ENCODE data around the gene DESI1.
"Not testable (repeated sequence)": the region's sequence is repeated elsewhere in the genome, so short reads cannot be mapped to it uniquely, and the experiment has no call there.

DESI1 gene

GRCh38 chr22:41563051-41563711, 57.7 kb downstream of the DESI1 start:
- no peak for DNase-seq (ENCODE audit: low read depth, low spot score)
- H3K27ac ChIP-seq = no peak overlapping the region

- no peak overlapping the region for H3K27ac ChIP-seq
- DNase-seq (ENCODE audit: low read depth, low spot score) = no peak
Observed at GRCh38 chr22:41562461-41562860, 58.4 kb downstream of the DESI1 start.

DNA sequence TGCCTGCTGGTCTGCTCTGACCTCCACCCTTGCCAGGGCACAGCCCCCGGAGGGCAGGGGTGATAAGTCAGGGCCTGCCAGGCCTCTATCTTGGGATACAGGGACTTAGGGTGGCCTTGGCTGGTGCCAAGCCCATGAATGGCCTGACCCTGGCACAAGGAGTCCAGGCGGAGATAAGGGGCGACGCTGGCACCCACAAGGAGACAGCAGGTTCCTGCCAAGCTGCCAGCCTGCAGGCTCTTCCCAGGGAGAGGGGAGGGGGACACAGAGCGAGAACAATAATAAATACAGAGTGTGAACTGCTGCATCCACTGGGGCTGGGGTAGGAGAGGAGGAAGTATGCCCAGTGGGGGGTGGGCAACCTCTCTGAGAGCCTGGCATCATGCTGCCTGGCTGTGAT, 59.1 kb downstream of the DESI1 start:
- DNase-seq (ENCODE audit: low read depth, low spot score) = no peak
- H3K27ac ChIP-seq = no peak overlapping the region

GRCh38 chr22:41561335-41561734, 59.5 kb downstream of the DESI1 start:
- no peak overlapping the region for H3K27ac ChIP-seq
- DNase-seq (ENCODE audit: low read depth, low spot score) = no peak

GRCh38 chr22:41560095-41560471, 60.8 kb downstream of the DESI1 start:
- no peak for DNase-seq (ENCODE audit: low read depth, low spot score)
- no peak overlapping the region for H3K27ac ChIP-seq

DNA sequence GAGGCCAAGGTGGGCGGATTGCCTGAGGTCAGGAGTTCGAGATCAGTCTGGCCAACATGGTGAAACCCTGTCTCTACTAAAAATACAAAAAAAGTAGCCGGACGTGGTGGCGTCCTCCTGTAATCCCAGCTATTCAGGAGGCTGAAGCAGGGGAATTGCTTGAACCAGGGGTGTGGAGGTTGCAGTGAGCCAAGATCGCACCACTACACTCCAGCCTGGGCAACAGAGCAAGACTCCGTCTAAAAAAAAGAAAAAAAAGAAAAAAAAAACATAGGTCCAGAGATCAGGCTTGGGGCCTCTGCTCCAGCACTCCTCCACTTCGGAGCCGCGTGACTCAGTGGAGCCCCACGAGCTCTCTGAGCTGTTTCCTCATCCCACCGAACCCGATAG, 62.6 kb downstream of the DESI1 start:
- not testable (repeated sequence) for H3K27ac ChIP-seq; DNase-seq (ENCODE audit: low read depth, low spot score)

GRCh38 chr22:41557401-41558240, 63.2 kb downstream of the DESI1 start:
- H3K27ac ChIP-seq = no peak overlapping the region
- no peak for DNase-seq (ENCODE audit: low read depth, low spot score)

- no peak for DNase-seq (ENCODE audit: low read depth, low spot score)
- no peak overlapping the region for H3K27ac ChIP-seq
Observed at GRCh38 chr22:41556561-41556960, 64.3 kb downstream of the DESI1 start.

GRCh38 chr22:41555325-41555982, 65.4 kb downstream of the DESI1 start:
- no peak overlapping the region for H3K27ac ChIP-seq
- no peak for DNase-seq (ENCODE audit: low read depth, low spot score)

DNA sequence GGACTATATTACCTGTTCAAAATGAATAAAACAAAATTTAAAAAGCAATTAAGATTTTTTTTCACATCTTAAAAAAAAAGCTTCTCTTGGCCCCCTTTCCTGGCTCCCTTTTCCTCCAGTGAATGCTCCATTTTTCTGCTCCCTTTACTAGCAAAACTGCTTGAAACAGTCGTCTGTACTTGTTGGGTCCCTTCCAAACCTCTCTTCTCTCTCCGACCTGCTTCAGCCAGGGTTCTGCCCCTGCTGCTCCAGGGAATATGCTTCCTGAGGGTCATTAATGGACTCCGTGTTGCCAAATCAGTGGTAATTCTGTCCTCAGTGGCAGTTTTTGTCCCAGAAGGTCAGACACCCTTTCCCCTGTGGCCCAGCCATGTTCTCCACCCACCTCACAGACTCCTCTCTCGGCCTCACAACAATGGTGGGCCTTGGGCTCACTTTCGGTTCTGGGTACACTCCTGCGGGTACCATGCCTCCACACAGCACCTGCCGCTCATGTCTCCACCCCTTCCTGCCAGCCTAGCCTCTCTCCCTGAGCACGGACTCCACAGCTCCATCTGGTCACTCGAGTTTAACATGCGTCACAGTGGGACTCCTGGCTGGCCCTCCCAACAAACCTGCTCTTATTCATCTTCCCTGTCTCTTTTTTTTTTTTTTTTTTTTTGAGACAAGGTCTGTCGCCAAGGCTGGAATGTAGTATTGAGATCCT, 68.8 kb downstream of the DESI1 start:
- H3K27ac ChIP-seq = no peak overlapping the region

DNA sequence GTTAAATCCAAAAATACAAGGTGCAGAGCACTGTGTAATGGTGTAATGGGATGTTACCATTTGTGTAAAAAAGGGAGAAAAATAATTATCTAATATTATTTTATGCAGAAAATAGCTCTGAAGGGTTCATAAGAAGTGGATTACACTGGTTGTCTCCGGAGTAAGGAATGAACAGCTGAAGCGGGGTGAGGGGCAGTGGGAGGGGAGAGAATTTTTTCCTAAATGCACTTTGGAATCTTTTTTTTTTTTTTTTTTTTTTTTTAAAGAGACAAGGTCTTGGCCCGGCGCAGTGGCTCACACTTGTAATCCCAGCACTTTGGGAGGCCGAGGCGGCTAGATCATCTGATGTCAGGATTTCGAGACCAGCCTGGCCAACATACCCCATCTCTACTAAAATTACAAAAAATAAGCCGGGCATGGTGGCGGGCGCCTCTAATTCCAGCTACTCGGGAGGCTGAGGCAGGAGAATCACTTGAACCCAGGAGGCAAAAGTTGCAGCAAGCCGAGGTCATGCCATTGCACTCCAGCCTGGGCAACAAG, 69.8 kb downstream of the DESI1 start:
- H3K27ac ChIP-seq = no peak overlapping the region
- DNase-seq (ENCODE audit: low read depth, low spot score) = no peak

More for the DNA sequence above, 68.8 kb downstream of the DESI1 start:
- DNase-seq (ENCODE audit: low read depth, low spot score) = no peak

GRCh38 chr22:41548830-41549211, 72.0 kb downstream of the DESI1 start:
- DNase-seq (ENCODE audit: low read depth, low spot score) = no peak
- H3K27ac ChIP-seq = no peak overlapping the region
